Inflammatory macrophage (primary cell): ENCODE results near the gene ZNF107.

Source experiments
- DNase-seq, 2 donors: peaks; one replicate each; pipeline ENCODE4 v3.0.0-alpha.2; 2020 to 2022
- total RNA-seq, 18 experiments: gene quantifications; one replicate each; lab custom pipeline; 2026; ENCODE audit warnings: mixed read lengths in 6 of 18, inconsistent platforms in 2 of 18; lab: John Stamatoyannopoulos, UW

The ZNF107 gene
- 2.9 to 69.4 (median 13.9) reads per million in 18 experiments for total RNA-seq

- peak; percentile 90 to 91 for DNase-seq
These were observed at the start of gene ZNF107 for GRCh38 chr7:64665980-64666662. TSS of gene ZNF107 (plus strand) at chr7:64666133. CDS start at chr7:64666283, 150 bp downstream.

DNA sequence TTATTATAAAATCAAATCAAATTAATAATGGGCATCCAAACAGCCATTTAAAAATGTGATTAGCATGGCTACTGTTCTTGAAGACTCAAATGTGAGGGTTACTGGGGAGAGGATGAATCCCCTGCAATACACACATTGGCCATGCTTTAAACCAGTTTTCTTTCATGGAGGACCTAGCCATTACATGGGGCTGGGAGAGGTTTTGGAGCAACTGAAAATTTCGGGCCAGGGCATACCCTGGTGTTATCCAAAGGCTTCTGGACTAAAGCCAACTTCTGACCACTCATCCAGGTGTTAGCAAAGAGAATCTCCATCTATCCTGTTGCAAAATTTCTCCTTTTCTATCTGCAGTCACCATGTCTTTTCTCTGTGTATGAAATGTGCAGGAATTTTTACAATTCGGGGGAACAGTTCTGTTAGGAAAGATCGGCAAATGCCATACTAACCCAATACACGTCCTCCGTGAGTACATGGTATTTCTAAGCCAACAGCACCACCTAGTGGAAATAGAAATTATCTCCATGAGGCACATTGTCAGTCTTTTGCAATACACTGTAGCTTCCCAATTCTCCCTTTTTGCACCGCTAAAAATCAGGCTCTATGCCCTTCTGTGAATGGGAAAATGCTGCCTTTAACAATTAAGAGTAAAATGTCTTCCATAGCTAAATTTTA, 47.0 kb upstream of the ZNF107 start:
- DNase-seq, result peak; percentile 65 to 69

DNA sequence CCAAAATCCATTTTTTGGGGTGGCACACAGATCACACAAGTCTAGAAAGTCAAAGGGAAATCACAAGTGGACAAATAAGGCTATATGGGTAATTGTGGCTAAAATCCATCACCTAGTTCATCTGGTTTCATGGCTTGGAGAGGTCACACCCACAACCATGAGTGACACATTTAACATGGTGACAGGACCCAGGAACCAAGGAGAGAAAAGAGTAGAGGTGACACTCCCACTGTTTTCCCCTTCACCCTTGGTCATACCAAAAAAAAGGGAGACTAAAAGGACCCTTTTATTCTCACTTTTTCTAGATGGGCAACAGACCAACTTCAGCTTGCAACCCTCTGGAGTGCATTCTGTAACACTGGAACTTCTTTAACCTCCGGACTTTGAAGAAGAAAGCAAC, 46.2 kb upstream of the ZNF107 start:
- no peak for DNase-seq

DNA sequence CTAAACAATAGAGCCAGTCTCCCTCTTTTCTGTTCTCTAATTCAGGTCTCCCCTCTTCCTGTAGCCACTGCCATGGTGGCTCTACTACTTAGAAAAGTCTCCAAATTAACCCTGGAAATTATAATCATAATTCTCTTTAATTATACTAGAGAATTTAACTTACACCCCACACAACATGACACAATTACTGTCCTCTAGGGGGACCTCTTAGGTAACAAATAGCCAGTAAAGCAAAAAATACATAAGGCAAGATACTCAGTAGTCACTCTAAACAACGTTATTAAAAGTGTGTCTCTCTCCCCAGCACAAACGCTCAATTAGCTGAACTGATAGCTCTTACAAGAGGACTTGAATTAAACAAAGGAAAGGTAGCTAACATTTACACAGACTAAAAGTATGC, 44.3 kb upstream of the ZNF107 start:
- DNase-seq, result no peak

DNA sequence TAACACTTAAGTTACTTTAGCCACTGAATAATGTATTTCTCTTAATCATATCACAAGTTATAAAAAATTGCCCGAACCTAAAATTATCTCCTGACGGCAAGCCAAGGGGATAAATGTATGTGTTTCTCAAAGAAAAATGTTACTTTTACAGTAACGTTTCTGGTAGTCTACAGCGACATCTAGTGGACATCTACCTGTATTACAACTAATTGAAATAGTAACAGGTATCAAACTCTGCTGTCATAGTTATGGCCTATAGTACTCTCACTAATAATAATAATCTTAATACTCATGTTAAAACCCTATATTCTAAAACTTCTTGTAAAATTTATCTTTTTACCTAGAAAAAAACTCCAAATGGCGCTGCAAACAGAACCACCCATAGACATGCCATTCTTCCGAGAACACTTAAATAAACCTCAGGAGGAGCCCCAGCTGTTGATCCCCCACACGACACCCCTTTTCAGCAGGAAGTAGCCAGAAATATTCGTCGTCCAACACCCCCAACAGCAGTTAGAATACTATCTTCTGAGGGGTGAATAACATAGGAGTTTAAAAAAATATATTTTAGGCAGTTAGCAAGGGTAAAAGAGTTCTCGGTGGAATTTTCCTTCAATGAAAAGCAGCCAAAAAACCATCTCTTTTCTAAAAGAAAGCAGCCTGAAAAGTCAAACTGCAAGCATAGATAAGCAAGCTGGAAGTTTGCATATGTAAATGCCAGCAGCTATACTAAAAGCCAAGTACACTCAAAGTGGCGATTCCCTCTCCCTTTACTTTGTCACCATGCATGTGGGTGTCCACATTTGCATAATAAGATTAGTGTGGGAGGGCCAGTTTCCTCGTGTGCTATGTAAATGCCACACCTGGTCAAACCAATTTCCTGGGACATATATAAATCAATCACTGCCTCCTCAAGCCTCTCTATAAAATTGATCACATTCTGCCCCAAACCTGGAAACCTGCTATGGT, 40.5 kb upstream of the ZNF107 start:
- peak; percentile 23 to 37 for DNase-seq

GRCh38 chr7:64626083-64626469, 39.9 kb upstream of the ZNF107 start:
- DNase-seq, result no peak

- no peak for DNase-seq
These were observed 39.4 kb upstream of the ZNF107 start for GRCh38 chr7:64626557-64626956.

GRCh38 chr7:64628192-64628591, 37.7 kb upstream of the ZNF107 start:
- no peak for DNase-seq

DNA sequence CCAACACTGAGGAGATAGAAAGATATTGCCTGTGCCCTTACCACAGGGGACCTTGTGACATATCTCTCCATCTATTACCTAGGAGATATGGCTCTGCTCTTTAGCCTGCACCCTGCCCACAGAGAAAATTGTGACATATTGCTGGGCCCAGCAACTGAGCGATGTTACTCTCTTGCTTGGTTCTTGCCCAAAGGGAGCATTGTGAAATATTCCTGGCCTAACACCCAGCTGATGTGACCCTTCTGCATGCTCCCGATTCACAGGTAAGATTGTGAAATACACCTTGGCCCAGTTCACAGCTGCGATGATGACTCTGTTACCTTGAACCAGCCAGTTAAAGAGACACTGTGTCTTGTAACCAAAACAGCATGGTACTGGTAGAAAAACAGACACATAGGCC, 37.2 kb upstream of the ZNF107 start:
- DNase-seq, result no peak

- DNase-seq, result peak in 1 of 2 donors; percentile 6
These were observed 35.4 kb upstream of the ZNF107 start for GRCh38 chr7:64630496-64630895.

DNA sequence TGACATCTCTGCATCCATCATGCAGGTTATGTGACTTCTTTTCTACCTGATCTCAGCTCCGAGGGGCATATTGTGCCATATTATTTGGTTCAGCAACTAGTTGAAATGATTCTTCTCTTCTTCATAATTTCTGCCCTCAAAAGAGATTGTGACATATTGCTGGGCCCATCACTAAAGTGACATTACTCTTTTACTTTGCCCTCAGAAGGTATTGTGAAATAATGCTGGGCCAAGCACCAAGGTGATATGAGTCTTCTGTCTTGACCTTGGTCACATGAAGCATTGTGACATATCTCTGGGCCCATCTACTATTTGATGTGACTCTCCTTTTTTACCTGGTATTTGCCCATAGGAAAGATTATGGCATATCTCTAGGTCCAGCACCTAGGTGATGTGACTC, 33.9 kb upstream of the ZNF107 start:
- DNase-seq, result no peak

DNA sequence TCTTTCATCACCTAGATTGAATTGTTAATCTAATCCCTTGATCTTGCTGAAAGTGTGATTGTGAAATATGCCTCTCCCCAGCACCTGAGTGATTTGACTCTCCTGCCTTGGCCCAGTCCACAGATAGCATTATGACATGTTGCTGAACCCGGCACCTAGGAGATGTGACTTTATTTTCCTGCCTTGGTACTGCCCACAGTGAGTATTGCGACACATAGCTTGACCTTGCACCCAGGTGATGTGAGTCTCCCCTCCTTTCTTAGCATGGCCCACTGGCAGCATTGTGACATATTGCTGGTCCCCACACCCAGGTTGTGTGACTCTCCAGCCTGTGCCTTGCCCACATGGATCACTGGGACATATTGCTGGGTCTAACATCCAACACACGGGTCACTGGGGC, 32.5 kb upstream of the ZNF107 start:
- DNase-seq, result no peak

- DNase-seq, result no peak
These were observed 31.4 kb upstream of the ZNF107 start for GRCh38 chr7:64634406-64635062.

DNA sequence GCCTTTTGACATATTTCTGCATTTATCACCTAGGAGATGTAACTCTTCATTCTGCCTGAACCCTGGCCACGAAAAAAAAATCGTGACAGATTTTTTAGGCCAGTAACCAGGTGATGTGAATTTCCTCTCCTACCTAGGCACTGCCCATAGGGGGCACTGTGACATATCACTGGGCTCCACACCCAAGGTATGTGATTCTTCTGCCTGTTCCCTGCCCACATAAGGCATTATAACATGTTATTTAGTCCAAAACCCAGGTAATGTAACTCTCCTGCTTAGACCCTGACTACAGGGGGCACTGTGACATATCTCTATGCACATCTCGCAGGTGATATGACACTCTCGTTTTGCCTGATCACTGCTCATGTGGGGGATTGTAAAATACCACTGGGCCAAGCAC, 29.5 kb upstream of the ZNF107 start:
- no peak for DNase-seq

DNA sequence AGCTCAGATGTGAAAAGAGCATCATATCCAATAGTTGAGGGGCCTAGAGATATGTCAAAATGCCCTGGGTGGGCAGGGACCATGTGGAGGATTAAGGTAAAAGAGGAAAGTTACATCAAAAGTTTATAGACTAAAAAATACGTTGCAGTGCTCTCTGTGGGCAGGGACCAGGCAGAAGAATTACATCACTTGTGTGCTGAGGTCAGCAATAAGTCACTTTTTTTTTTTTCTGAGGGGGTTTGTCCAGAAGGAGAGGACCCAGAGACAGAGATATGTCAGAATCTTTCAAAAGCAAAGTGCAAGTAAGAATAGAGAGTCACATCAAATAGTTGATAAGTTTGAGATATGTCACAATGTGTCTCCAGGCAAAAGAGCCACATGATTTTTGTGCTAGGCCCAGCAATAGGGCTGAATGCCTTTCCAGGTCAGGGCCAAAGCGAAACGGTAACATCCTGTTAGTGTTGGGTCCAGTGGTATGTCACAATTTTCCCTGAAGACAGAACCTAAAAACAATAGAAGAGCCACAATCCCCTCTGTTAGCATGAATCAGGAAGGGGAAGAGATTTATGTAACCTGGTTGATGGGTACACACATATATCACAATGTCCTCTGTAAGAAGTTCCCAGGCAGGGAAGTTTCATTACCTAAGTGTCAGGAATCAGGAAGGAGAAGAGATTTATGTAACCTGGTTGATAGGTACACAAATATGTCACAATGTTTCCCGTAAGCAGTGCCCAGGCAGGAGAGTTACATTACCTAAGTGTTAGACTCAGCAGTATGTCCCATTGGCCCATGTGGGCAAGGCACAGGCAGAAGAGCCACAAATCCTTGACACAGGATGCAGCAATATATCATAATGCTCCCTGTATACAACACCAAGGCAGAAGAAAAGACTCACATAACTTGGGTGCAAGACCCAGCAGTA, 28.1 kb upstream of the ZNF107 start:
- no peak for DNase-seq

- DNase-seq, result no peak
These were observed 27.1 kb upstream of the ZNF107 start for GRCh38 chr7:64638822-64639221.

GRCh38 chr7:64639267-64640001, 26.5 kb upstream of the ZNF107 start:
- DNase-seq, result no peak

DNA sequence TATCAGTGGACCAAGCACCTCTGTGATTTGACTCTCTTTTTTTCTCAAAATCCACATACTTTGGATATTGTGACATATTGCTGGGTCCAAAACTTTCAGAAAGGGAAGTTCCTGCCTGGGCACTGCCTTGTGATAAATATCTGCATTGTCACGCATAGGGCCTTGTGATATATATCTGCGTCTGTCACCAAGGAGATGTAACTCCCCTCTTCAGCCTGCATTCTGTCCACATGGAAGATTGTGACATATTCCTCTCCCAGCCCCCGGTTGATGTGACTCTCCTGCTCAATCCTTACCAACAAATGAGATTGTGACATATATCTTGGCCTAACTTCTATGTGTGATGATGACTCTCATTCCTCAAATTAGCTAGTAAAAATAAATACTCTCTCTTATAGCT, 25.4 kb upstream of the ZNF107 start:
- peak in 1 of 2 donors; percentile 6 for DNase-seq

- no peak for DNase-seq
These were observed 23.9 kb upstream of the ZNF107 start for GRCh38 chr7:64642046-64642445.

DNA sequence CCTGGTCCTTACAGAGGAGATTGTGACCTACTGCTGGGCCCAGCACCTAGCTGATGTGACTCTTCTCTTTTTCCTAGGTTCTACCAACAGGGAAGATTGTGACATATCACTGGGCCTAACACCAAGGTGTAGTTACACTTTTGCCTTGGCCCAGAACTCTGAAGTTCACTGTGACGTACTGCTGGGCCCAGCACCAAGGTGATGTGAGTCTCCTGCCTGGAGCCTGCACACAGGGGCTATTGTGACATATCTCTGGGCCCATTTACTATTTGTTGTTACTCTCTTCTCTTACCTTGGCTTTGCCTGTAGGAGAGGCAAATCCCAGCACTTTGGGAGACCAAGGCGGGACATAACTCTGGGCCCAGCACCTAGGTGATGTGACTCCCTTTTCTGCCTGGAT, 23.1 kb upstream of the ZNF107 start:
- DNase-seq, result no peak

- DNase-seq, result no peak
These were observed 22.4 kb upstream of the ZNF107 start for GRCh38 chr7:64643566-64643965.
